ENCODE results near the gene GPRC5B.

The GPRC5B gene

DNA sequence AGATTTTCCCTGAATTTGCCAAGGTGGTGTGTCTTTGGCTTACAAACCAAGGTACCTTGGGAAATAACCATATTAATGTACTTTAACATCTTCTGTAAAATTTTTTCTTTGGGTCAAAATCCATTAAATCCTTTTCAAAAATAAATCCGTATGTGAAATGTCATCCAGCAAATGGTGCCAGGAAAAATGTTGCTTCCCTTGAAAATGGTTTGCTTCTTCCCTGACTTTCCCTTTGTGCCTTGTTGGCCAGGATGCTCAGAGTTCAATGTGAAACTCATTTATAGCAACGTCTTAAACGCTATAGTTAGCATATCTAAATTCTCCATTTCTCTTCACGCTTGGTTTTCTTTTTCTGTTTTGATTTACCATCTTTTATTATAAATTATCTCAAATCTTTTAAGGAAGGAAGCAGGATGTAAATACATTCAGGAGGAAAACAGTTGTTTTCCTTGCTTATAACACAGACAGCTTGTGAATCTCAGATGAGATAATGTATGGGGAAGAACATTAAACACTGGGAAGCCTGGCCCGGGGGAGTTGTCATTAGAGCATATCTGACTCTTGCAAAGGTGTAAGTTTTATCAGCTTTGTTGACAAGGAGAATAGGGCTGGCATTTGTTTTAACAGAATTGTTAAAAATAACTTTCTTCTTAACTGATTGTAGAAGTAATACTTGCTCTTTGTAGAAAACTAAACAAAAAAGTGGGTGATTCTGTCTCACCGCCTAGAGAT, 42.1 kb downstream of the GPRC5B start:
- DNase-seq: no peak

DNA sequence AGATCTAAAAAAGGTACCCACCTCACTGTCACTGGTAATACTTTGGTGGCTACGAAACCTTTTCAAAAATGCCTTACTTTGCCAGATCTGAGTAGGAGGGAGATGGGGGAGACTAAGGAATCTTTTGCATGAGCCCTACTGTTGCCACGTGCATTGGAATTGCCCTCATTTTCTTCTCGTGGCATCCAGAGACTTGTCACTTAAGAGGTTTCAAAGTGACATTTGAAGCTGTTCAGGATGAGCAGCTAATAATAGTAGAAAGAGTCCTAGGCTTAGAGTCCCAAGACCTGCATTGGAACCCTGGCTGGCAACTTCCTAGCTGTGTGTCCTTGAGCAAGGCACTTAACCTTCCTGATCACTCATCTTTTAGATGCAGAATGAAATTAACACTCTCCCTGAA, 43.5 kb downstream of the GPRC5B start:
- DNase-seq: no peak

DNA sequence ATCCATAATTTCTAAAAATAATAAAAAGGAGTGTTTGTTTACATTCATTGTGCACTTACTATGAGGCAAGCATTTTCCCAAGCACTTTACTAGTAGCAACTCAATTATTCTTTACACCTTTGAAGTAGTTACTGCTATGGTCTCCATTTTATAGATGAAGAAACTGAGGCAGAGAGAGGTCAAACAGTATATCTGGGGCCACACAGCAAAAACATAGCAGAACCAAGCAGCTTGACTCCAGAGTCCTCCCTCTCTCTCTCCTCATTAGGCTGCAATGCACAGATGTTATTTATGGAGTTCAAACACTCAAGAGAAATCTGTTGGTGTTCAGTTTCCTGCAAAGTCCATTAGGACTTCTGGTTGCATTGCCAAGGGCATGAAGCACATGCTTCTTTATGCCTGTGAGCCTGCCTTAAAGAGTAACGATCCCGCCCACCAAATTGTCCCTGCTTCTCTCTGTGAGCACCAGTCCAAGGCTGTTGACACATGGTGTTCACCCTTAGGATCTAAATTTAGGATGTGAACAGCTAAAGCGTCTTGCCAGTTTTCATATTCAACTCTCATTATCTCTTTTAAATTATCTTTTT, 44.0 kb downstream of the GPRC5B start:
- DNase-seq: no peak

DNA sequence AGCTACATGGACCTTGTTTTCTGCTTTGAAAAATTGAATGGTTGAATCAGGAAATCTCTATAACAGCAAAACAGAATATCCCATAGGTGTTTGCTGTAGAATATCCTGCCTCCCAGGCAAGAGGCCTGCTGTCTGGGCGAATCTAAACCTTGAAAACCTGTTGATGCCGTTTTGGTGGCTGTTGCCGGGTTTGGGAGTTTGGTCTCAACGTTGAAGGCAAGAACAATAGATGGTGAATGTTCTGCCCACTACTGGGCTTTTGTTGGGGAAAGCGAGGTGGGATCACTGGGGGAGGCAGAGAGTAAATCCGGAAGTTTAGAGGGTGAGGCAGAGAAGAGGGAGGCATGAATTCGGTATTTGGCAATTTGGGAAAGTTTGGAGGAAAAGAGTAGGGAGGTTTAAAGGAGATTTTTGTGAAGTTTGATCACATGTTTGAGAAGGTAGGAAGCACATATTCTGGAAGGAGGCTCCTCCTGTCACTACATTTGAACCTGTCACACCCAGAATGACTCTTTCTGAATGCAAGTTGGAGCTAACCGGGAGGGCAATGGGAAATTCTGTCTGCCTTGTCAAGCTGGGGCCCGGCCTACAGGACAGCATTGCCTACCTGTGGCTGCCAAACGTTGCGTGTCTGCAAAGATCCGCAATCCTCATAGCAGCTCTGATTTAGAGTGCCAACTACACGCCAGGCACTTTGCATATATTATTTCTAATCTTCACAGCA, 46.5 kb downstream of the GPRC5B start:
- no peak for DNase-seq

DNA sequence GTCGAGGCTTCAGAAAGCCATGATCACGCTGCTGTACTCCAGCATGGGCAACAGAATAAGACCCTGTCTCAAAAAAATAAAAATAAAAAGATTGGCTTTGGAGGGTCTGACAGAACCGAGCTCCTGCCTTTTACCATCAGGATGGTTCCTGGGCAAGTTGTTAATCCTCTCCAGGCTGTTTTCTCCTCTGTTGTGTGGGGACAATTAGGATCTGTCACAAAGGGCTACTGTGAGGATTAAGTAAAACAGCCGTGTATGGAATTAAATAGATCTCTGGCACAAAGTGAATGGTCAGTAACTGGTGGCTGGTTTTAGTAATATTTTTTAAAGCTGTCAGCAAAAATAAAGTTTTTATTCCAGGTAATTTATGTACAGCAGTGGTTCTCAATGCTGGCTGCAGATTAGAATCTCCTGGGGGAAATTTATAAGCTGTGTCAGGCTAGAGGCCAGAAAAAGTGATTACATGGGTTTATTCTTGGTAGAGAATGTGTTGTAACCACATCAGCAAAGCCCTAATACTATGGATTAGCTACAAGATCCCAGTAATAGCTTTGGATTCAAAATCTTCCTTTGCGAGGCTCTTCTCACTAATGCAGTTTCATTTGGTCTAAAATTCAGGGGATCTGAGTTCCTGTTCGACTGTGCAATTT, 47.2 kb downstream of the GPRC5B start:
- no peak for DNase-seq

DNA sequence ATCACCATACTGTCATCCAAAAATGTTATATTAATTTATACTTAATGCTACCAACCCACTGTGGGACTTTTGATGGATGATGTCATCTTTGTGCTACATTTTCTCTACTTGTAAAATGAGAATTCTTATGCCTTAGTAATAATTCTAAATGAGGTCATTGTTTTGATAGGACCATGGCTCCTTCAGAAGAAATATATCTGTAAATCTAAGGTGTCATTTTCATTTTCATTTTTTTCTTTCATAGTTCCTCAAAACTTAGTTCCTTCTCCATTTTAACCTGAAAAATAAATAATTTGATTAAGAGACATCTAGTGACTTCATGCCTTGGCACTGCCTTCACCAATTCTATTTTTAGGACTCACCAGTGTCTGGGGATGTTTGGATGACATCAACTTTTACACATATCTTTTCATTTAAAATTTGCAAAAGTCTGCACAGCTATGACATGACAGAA, 48.7 kb downstream of the GPRC5B start:
- no peak for DNase-seq

DNA sequence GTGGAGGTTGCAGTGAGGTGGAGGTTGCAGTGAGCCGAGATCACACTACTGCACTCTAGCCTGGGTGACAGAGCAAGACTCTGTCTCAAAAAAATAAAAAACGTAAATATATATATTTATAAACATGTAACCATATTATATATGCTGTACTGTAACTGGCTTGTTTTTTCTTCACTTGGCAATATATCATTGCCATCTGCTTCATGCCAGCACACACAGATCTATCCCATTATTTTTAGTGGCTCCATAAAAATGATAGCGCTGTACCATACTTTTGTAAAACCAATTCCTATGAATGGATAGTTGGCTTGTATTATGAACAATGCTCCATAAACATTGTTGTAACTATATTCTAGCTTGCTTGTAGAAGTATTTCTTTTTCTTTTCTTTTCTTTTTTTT, 49.5 kb downstream of the GPRC5B start:
- no peak for DNase-seq

DNA sequence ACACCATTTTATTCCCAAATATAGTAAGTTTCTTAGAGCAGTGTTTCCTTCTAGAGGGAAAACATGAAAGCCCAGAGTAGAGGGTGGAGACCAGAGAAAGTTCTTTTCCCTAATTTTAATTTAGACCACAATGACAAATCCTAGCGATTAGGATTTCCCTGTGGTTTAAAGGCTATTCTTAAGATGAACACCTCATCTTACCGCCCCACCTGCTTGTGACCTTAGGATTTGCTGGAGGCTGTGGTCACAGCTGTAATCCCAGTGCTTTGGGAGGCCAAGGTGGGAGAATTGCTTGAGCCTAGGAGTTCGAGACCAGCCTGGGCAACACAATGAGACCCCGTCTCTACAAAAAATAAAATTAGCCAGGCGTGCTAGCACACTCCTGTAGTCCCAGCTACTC, 51.1 kb downstream of the GPRC5B start:
- no peak for DNase-seq

DNA sequence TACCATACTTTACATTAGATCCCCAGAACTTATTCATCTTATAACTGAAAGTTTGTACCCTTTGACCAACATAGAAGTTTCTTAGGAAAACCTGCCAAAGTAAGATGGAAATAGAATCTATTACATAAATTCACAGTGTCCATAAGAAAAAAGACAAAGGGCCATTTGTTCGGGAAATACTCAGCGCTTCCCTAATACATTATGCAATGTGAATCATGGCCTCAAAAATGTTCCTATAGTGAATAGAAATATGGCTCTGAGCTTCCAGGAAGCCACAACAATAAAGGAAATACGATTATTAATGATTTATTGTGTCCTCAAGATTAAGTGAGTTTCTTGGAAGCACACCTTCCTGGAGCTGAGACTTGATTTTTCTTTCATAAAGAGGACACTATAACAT, 51.5 kb downstream of the GPRC5B start:
- no peak for DNase-seq

DNA sequence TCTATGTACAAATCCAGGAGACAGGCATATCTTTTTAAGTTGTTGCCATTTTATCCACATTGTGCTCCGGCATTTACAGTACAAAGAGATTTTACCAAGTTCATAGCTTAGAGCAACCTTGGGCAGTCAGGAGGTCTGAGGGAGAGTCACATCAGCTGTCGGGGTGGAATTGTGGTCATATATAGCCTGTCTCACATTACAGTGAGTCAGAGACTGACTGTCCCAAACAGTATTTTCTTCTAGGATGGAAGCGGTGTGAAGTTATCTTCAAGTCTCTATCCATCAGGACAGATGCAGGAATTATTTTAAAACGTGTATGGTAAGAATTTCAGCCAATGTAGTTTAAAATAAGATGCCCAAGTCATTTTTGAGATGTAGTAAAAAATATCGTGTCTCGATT, 53.0 kb downstream of the GPRC5B start:
- no peak for DNase-seq

DNA sequence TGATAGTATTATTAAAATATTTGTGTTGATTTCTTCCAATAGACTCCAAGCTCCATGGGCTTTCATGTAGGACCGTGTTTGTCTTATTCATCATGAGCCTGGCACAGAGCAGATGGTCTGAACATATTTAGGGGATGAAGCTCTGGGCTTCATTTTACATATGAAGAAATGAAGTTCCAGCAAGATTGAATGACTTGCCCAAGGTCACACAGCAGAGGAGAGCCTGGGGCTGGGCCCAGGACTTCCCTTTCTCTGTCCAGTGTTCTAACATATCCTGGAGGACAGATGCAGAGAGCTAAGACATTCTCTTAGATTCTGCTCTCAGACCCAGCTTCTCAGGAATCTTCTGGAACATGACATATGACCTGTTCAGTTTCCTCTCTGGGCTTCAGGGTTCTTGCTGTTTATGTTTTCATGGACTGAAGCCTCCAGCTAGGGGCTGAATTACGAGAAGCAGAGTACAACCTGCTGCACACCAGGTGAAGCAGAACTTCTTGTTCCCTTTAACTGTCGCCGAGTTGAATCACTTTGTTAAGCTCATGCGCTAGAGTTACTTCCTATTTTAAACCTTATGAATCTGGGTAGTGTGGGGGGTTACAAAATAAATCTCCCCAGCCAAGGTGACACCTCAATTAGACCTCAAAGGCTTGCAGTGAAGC, 53.6 kb downstream of the GPRC5B start:
- DNase-seq: no peak

DNA sequence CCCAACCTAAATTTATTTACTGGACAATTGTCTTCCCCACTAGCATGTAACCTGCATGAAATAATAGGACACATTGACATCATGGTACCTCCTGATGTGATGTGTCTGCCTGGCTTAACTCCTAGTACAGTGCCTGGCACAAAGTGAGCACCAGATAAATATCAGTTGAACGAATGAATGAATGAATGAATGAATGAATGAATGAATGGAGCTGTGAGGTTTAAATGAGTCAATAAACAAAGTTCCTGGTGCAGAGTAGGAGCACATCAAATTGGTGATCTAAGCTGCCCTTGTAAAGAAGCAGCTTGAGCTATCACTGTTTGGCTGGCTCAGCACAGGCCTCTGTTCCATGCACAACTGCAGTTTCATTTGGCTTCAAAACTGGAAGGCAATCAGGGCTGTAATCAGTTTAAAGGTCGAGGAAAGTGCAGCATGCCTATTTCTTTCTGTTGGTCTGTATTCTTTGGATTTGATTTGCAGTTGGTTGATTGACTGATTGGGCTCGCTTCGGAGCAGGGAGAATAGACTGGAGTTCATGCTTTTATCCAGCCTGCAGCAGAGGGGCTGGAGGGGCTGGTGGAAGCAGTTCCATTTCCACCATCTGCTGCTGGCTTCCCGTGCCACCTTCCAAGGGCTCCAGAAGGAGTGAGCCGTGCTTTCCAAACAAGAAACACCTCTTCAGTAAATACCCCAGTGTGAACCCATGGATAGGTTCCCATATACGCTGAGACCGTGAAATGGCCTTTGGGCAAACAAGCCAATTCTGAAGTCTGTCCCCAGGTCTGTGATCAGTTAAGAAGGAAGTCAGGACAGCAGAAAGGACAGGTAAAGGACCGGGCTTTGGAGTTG, 54.6 kb downstream of the GPRC5B start:
- DNase-seq: no peak

DNA sequence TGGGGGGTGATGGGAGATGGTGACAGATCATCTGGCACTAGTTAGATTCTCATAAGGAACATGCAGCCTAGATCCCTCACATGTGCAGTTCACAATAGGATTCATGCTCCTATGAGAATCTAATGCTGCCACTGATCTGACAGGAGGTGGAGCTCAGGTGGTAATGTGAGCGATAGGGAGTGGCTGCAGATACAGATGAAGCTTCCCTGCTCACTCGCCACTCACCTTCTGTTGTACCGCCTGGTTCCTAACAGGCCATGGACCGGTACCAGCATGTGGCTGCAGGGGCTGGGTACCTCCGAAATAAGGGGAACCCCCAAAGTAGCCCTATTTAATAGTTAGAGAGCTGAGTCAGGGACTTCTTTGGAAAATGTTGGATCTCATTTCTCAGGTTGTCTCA, 60.4 kb downstream of the GPRC5B start:
- no peak for DNase-seq

DNA sequence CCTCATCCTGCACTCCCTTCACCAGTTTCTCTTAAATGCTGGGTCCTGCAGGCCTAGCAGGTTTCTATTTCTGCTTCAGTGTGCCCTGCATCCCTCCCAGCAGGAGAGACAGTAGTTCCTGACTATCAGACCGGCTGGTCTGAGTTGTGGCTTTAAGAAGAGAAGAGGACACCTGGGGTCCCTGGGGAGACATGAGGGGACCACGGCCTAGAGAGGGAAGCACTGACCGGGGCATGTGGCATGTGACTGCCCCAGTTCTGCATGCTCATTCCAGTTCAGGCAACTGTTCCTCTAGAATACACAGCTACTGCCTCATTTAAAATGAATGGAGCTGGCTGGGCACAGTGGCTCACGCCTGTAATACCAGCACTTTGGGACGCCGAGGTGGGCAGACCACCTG, 61.3 kb downstream of the GPRC5B start:
- no peak for DNase-seq

DNA sequence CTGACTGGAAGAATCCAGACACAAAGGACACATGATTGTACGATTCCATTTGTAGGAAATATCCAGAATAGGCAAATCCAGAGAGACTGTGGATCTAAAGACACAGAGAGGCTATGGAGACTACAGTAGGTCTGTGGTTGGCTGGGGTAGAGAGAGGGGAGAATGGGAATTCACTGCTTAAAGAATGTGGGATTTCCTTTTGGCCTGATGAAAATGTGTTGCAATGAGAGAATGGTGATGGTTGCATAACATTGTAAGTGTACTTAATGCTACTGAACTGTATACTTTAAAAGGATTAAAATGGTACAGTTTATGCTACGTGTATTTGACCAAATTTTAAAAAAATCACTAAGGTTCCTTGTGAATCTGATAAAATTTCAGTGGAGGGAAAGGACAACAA, 62.1 kb downstream of the GPRC5B start:
- no peak for DNase-seq

DNA sequence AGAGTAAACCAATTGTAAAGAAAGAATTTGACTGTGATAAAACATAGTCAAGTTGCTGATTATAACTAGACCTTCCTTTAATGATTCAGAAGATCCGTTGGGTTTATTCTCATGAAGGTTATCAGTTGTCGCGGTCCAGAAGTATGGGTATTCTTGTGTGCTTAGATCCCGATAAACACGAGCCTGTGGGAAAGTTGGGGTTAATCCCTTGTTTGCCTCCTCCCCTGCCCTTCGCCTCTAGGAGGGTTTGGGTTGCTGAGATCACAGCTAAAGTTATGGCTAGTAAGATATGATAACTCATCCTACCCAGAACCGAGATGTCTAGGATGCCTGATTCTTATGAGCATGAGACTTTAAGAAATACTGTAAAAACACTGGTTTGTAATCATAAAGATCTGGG, 66.8 kb downstream of the GPRC5B start:
- DNase-seq: no peak

DNA sequence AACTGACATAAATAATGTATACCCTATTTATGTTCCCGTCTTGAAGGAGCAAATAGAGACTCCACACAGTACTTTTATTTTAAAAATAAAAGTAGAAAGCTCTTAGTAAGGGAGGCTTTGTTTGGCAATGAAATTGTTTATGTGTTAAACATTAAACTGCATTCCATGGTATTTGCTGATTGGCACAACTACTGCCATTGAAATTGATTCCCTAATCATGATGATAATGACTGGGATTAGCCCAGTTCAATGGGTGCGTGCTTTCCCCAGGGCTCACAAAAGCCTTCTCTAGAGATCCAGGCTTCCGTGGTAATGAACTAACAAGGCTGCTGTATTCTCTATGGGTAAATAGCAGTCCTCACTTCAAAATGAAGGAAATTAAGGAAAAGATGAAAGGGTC, 67.5 kb downstream of the GPRC5B start:
- no peak for DNase-seq

DNA sequence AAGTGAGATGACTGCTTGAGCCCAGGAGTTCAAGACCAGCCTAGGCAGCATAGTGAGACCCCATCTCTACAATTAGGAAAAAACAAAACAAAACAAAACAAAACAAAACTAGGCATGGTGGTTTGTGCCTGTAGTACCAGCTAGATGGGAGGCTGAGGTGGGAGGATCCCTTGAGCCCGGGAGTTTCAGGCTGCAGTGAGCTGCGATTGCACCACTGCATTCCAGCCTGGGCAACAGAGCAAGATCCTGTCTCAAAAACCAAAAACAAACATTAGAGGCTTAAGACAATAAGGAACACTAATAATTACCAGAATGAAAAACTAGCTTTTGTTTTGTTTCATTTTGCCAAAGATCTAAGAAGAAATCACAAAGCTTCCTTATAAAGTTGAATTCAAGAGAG, 69.2 kb downstream of the GPRC5B start:
- DNase-seq: no peak

DNA sequence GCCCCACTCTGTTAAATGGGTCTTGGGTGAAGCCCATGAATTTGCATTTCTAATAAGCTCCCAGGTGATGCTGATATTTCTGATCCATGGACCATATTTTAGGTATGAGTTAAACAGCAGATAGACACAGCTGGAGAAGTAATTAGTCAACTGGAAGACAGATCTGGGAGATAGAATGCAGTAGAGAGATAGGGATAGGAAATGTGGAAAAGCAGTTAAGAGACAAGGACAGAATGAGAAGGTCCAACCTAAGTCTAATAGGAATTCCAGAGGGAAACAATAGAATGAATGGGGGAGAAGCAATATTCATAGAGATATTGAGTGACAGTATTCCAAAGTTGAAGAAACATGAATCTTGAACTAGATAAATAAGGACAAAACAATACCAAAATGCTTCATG, 71.7 kb downstream of the GPRC5B start:
- no peak for DNase-seq

DNA sequence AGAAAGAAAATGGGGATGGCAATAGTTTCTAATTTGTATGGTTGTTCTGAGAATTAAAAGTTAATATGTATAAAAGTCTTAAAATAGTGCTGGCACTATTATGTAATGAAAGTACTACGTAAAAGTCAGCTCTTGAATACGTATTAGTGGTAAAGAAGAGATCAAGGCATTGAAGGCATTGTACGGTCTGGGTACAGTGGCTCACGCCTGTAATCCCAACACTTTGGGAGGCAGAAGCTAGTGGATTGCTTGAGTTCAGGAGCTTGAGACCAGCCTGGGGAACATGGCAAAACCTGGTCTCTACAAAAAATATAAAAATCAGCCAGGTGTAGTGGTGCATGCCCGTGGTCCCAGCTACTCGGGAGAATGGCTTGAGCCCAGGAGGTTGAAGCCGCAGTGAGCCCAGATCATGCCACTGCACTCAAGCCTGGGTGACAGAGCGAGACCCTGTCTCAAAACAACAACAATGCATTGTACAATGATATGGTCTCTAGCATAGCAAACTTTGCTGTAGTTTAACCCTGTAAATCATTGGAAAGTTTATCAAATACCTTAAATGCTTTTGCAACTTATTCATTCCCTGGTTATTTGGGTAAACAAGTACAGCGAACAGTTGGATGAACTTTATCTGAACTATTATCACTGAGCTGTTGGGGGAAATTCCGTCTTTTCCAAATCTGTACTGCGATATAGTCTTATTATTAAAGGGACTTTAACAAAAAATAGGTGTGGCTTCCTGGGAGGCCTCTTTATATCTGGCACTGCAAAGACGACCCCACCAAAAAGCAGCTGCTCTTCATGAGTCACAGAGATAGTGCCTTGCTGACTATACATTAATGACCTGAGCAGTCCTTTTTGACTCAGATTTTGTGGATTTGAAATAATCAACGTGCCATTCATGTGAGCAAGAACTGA, 73.6 kb downstream of the GPRC5B start:
- DNase-seq: no peak

DNA sequence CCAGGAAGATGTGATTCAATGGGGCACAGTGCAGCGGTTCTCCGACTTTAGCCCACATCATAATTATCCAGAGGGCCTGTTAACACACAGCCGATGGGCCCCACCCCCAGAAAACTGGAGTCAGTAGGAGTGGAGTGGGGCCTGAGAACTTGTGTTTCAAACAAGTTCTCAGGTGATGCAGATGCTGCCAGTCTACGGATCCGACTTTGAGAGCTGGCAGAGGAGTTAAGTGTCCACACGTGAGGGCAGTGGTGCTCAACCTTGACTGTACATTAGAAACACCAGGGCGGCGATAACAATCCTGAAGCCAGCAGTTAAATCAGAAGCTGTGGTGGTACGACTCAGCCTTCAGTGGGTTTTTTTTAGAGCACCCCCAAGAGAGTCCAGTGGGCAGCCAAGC, 75.0 kb downstream of the GPRC5B start:
- no peak for DNase-seq

Measured in Kasumi-1 (cell line).